ENCODE measurements around the gene SRPK1.

Gene SRPK1

GRCh38 chr6:35809809-35810208 is 111.1 kb downstream of the SRPK1 start:
- no peak for DNase-seq

- peak; percentile 96 for DNase-seq
Measured at GRCh38 chr6:35808688-35809087, 112.2 kb downstream of the SRPK1 start.

- DNase-seq, result peak; percentile 79
Measured at GRCh38 chr6:35804996-35805736, 115.7 kb downstream of the SRPK1 start, which contains the start of gene LHFPL5. LHFPL5 (plus strand) TSS chr6:35805352; CDS start chr6:35805671, 319 bp downstream.

GRCh38 chr6:35801148-35801547 is 119.8 kb downstream of the SRPK1 start:
- no peak for DNase-seq

GRCh38 chr6:35798706-35799105 is 122.2 kb downstream of the SRPK1 start:
- no peak for DNase-seq

GRCh38 chr6:35797837-35798526 is 122.9 kb downstream of the SRPK1 start:
- DNase-seq, result no peak

- no peak for DNase-seq
Measured at GRCh38 chr6:35796236-35796635, 124.7 kb downstream of the SRPK1 start.

GRCh38 chr6:35795453-35796071 is 125.3 kb downstream of the SRPK1 start:
- no peak for DNase-seq

- DNase-seq, result no peak
Measured at GRCh38 chr6:35794536-35795452, 126.1 kb downstream of the SRPK1 start.

GRCh38 chr6:35790683-35791082 is 130.2 kb downstream of the SRPK1 start:
- no peak for DNase-seq

- no peak for DNase-seq
Measured at GRCh38 chr6:35788423-35788982, 132.4 kb downstream of the SRPK1 start.

GRCh38 chr6:35787266-35788218 is 133.4 kb downstream of the SRPK1 start:
- no peak for DNase-seq

GRCh38 chr6:35786810-35787209 is 134.1 kb downstream of the SRPK1 start:
- DNase-seq, result no peak

- DNase-seq, result no peak
Measured at GRCh38 chr6:35786272-35786671, 134.6 kb downstream of the SRPK1 start.

GRCh38 chr6:35784200-35784599 is 136.7 kb downstream of the SRPK1 start:
- no peak for DNase-seq

All from NCI-H510A (cell line).